LNCaP clone FGC (cell line): Measurements from ENCODE around the gene TSGA10IP.

ENCODE experiments used
- DNase-seq: peaks from one replicate; pipeline ENCODE4 v3.0.0-alpha.2; 2011; ENCODE audit warnings: low read depth
- H3K4me3 ChIP-seq: 2 replicates; pipeline ENCODE4 v1.5.1; 2011; ENCODE audit warnings: mild to moderate bottlenecking, low read depth, low read length, control low read depth
- CTCF ChIP-seq: IDR thresholded peaks from 2 replicates; pipeline ENCODE4 v1.5.1; 2012; ENCODE audit warnings: mild to moderate bottlenecking; ENCODE audit not compliant: control insufficient read depth, insufficient read depth; ENCODE audit errors: extremely low read depth

Gene TSGA10IP

GRCh38 chr11:66007201-66007634, 61.9 kb downstream of the TSGA10IP start:
- no peak for TF ChIP-seq CTCF
- no peak for DNase-seq

GRCh38 chr11:66008095-66008467, 62.8 kb downstream of the TSGA10IP start:
- H3K4me3 ChIP-seq = no peak overlapping the region
- no peak for TF ChIP-seq CTCF
- no peak for DNase-seq

More at GRCh38 chr11:66007201-66007634, 61.9 kb downstream of the TSGA10IP start:
- H3K4me3 ChIP-seq = no peak overlapping the region

GRCh38 chr11:66008468-66009101, 63.3 kb downstream of the TSGA10IP start:
- no peak overlapping the region for H3K4me3 ChIP-seq
- no peak for TF ChIP-seq CTCF
- no peak for DNase-seq
